GM12878 (cell line): ENCODE results near the gene FABP6. TPM values are rescaled to one million over a fixed set of nuclear protein-coding genes. Genes with fewer than 3 reads are reported as not detected.

Experiments used
- ATAC-seq: fragments of 200-7000 bp; cut with Tn5 transposase; 3 replicates; pipeline ENCODE4 v1.9.1; 2020; ENCODE audit warnings: mild to moderate bottlenecking, moderate library complexity
- BruUV-seq: library from RNA; stranded (reverse); fragments of 400-500 nt; replicated peaks from 2 replicates; lab custom pipeline; 2021; lab: Mats Ljungman, UMichigan
- CTCF ChIA-PET: fragments of 300-600 bp; sonication (Branson Sonifier 250); formaldehyde crosslinking; extraction: SDS; loops from one replicate; lab custom pipeline; 2021; ENCODE audit warnings: inconsistent platforms; lab: Yijun Ruan, JAX
- POLR2A ChIA-PET: fragments of 350-600 bp; formaldehyde crosslinking; extraction: SDS; loops from one replicate; lab custom pipeline; 2021; ENCODE audit warnings: inconsistent platforms; lab: Charles Lee
- RAD21 ChIA-PET: fragments of 300-600 bp; sonication (Branson Sonifier 250); formaldehyde crosslinking; loops from one replicate; lab custom pipeline; 2023; ENCODE audit warnings: antibody characterized with exemption; ENCODE audit not compliant: unreplicated experiment; lab: Charles Lee
- SMC1A ChIA-PET: fragments of 300-600 bp; sonication (Branson Sonifier 250); formaldehyde crosslinking; loops from one replicate; lab custom pipeline; 2023; ENCODE audit not compliant: unreplicated experiment, uncharacterized antibody; lab: Charles Lee
- DNase-seq: peaks from one replicate; pipeline ENCODE4 v3.0.0-alpha.2; 2011; ENCODE audit warnings: low read depth, low spot score
- FAIRE-seq: peaks from 3 replicates; lab custom pipeline; 2011; peaks lifted over from hg19 to GRCh38; lab: Jason Lieb, UNC
- H2AFZ ChIP-seq: 2 replicates; pipeline ENCODE4 v1.6.0; 2011; ENCODE audit warnings: low read depth, low read length, control low read depth; ENCODE audit not compliant: control insufficient read depth
- H3K27ac ChIP-seq: 2 replicates; pipeline ENCODE4 v1.5.1; 2011; ENCODE audit warnings: control low read depth; ENCODE audit not compliant: control insufficient read depth, insufficient read depth
- H3K27me3 ChIP-seq, 2 experiments: replicated peaks in 1 of 2; 2 replicates each; pipeline versions ENCODE4 v1.6.0 to v1.6.1; 2011; ENCODE audit warnings: low read length in 1 of 2; ENCODE audit not compliant: control insufficient read depth in 2 of 2, insufficient read depth in 2 of 2
- H3K36me3 ChIP-seq, 2 experiments: 2 replicates each; pipeline ENCODE4 v1.5.1; 2011; ENCODE audit warnings: low read length in 1 of 2; ENCODE audit not compliant: control insufficient read depth in 2 of 2, insufficient read depth in 2 of 2
- H3K4me1 ChIP-seq: 2 replicates; pipeline ENCODE4 v1.6.1; 2011; ENCODE audit warnings: mild to moderate bottlenecking, low read length, moderate library complexity, mixed read lengths; ENCODE audit not compliant: control insufficient read depth, insufficient read depth
- H3K4me2 ChIP-seq: 2 replicates; pipeline ENCODE4 v1.6.0; 2011; ENCODE audit warnings: control low read depth; ENCODE audit not compliant: control insufficient read depth, insufficient read depth
- H3K4me3 ChIP-seq: fragments of 200-600 bp; sonication (generic); 2 replicates; pipeline ENCODE4 v1.5.1; 2016
- H3K79me2 ChIP-seq: 2 replicates; pipeline ENCODE4 v1.6.0; 2011; ENCODE audit warnings: low read length; ENCODE audit not compliant: control insufficient read depth, insufficient read depth
- H3K9ac ChIP-seq: 2 replicates; pipeline ENCODE4 v1.8.0; 2011; ENCODE audit warnings: low read length, control low read depth, mixed read lengths; ENCODE audit not compliant: control insufficient read depth, insufficient read depth
- H3K9me3 ChIP-seq: replicated peaks from 3 replicates; pipeline ENCODE4 v1.5.1; 2011; ENCODE audit warnings: mild to moderate bottlenecking, low read length; ENCODE audit not compliant: control insufficient read depth, insufficient read depth
- H4K20me1 ChIP-seq: 2 replicates; pipeline ENCODE4 v1.6.0; 2011; ENCODE audit not compliant: control insufficient read depth, insufficient read depth
- BHLHE40 ChIP-seq, 2 experiments: fragments of 450-650 bp in 1 of 2; IDR thresholded peaks; 2 replicates each; pipeline ENCODE4 v1.6.1; 2011 to 2017; ENCODE audit warnings: low read depth in 2 of 2, borderline replicate concordance in 1 of 2, improper control_type of control experiment in 1 of 2, low read length in 1 of 2, mild to moderate bottlenecking in 1 of 2
- CHD1 ChIP-seq: IDR thresholded peaks from 2 replicates; pipeline ENCODE4 v1.6.1; 2012; ENCODE audit warnings: low read depth, low read length, improper control_type of control experiment
- ESRRA ChIP-seq: IDR thresholded peaks from 2 replicates; pipeline ENCODE4 v1.6.1; 2012; ENCODE audit warnings: mild to moderate bottlenecking, low read length, improper control_type of control experiment
- NR2C2 ChIP-seq: IDR thresholded peaks from 2 replicates; pipeline ENCODE4 v1.6.1; 2011; ENCODE audit warnings: borderline replicate concordance, low read depth; ENCODE audit not compliant: control insufficient read depth, insufficient read length
- NR2F1 ChIP-seq: fragments of 450-650 bp; conservative IDR thresholded peaks from 2 replicates; pipeline ENCODE4 v1.6.1; 2017; ENCODE audit warnings: mild to moderate bottlenecking
- PAX8 ChIP-seq: fragments of 450-650 bp; IDR thresholded peaks from 2 replicates; pipeline ENCODE4 v1.6.1; 2017; ENCODE audit warnings: mild to moderate bottlenecking, moderate library complexity
- POU2F2 ChIP-seq: IDR thresholded peaks from 3 replicates; pipeline ENCODE4 v1.6.1; 2011; ENCODE audit warnings: low read depth, mild to moderate bottlenecking, low read length, borderline replicate concordance
- PRDM15 ChIP-seq: fragments of 450-650 bp; formaldehyde crosslinking; IDR thresholded peaks from 2 replicates; pipeline ENCODE4 v1.4.0; 2020; ENCODE audit warnings: mild to moderate bottlenecking, moderate library complexity
- RAD21 ChIP-seq: IDR thresholded peaks from 2 replicates; pipeline ENCODE4 v1.6.1; 2011; ENCODE audit warnings: mild to moderate bottlenecking, low read depth, low read length, moderate library complexity; ENCODE audit not compliant: insufficient read depth
- RB1 ChIP-seq: fragments of 450-650 bp; formaldehyde crosslinking; IDR thresholded peaks from 2 replicates; pipeline ENCODE4 v1.6.1; 2017; ENCODE audit warnings: mild to moderate bottlenecking, borderline replicate concordance
- SMARCA5 ChIP-seq: fragments of 450-650 bp; IDR thresholded peaks from 2 replicates; pipeline ENCODE4 v1.6.1; 2017; ENCODE audit warnings: mild to moderate bottlenecking
- WGBS: methylation state at CpG from one replicate; pipeline ENCODE4 v1.1.6; 2016; ENCODE audit warnings: low lambda C conversion rate; ENCODE audit not compliant: insufficient replicate concordance, insufficient coverage; ENCODE audit errors: missing lambda C conversion rate; 5-methylcytosine and 5-hydroxymethylcytosine counted together
- in situ Hi-C: fragments of 300-500 bp; cut with MboI; formaldehyde crosslinking; loops from 9 replicates; pipeline ENCODE4 v1.14.3; 2018; ENCODE audit warnings: mixed read lengths
- intact Hi-C: fragments of 100-400 bp; cut with micrococcal nuclease; formaldehyde crosslinking; loops from one replicate; pipeline ENCODE4 v1.14.2; 2022; ENCODE audit not compliant: unreplicated experiment
- polyA plus RNA-seq, 11 experiments: library from polyadenylated mRNA; depleted of rRNA in 4 of 11; unstranded in 6 of 11; stranded (reverse) in 5 of 11; fragments of >200 nt; fragmentation: Nextera tagmentation in 4 of 11; fragmentation: Illumina TruSeq in 1 of 11; extraction: Ambion mirVana in 4 of 11; extraction: Trizol in 1 of 11; gene quantifications; 1 replicate in 1 of 11; 2 replicates in 10 of 11; pipeline versions ENCODE4 v1.2.1 to v1.2.3, GENCODE V29; 2011 to 2016; ENCODE audit warnings: inconsistent platforms in 2 of 11, missing spikeins in 2 of 11, low read depth in 1 of 11
- total RNA-seq, 4 experiments: library from RNA; depleted of rRNA in 3 of 4; stranded (reverse); fragments of >200 nt in 3 of 4; fragmentation: Illumina TruSeq in 1 of 4; extraction: Trizol in 1 of 4; gene quantifications; 2 replicates each; pipeline versions ENCODE4 v1.2.1 to v1.2.3, GENCODE V29; 2013 to 2021

Gene FABP6
- total and polyA plus RNA-seq, 10 of the 15 experiments (the other 5 are each of a cell fraction or from before 2014, with no cell fraction given) = 0.66 to 8.1 (median 2.4) TPM

- no peak for TF ChIP-seq PAX8
- no peak for TF ChIP-seq RAD21
- TF ChIP-seq BHLHE40 (IDR thresholded peaks at IDR 0.05; ENCODE audit: borderline replicate concordance in 1 of 2, low read depth in 2 of 2, low read length in 1 of 2) = no peak
Observed at GRCh38 chr5:160209917-160210316, 19.4 kb upstream of the FABP6 start (continued).

GRCh38 chr5:160210606-160211005 is 18.7 kb upstream of the FABP6 start:
- DNase-seq = no peak
- Histone ChIP-seq H3K9me3 (no peaks in the 10 kb centered on the region), H3K9ac (no peak overlapping the region), H3K27ac (no peak overlapping the region), H3K36me3 (no peaks in the 10 kb centered on the region), H3K4me2 (no peak overlapping the region), H4K20me1 (no peaks in the 10 kb centered on the region), H3K27me3 (no peaks in the 10 kb centered on the region), H2AFZ (no peak overlapping the region), H3K4me3 (no peak overlapping the region), H3K79me2 (no peaks in the 10 kb centered on the region), H3K4me1 (no peaks in the 10 kb centered on the region)
- WGBS = 47% methylated on average over 9 of the region's 9 CpGs
- ChIA-PET RAD21 (no interaction called here), SMC1A (interaction anchor here (0.8 to 1.3 kb wide), 3 partner anchors 16 to 135 kb away, joined by 3 to 4 read pairs (median 3); no protein-coding TSS in a partner anchor), CTCF (interaction anchor here (0.8 to 1.9 kb wide), 4 partner anchors 12 to 181 kb away, joined by 3 to 6 read pairs (median 3); no protein-coding TSS in a partner anchor), POLR2A (no interaction called here)
- FAIRE-seq = no peak
- TF ChIP-seq ESRRA (no peak), NR2F1 (no peak), NR2C2 (no peak)
- in situ Hi-C loops (no loop called here), intact Hi-C loops (no loop called here)
- ATAC-seq = no peak
- no TSS peak for BruUV-seq

GRCh38 chr5:160211352-160211751 is 18.0 kb upstream of the FABP6 start:
- no peak for ATAC-seq
- 2% methylated on average over 2 of the region's 2 CpGs for WGBS
- no TSS peak for BruUV-seq
- no peak for FAIRE-seq
- Histone ChIP-seq H4K20me1 (no peaks in the 10 kb centered on the region), H3K4me3 (no peak overlapping the region), H3K36me3 (no peaks in the 10 kb centered on the region), H3K27me3 (no peaks in the 10 kb centered on the region), H2AFZ (no peak overlapping the region), H3K4me2 (no peak overlapping the region), H3K27ac (no peak overlapping the region), H3K9me3 (no peaks in the 10 kb centered on the region), H3K79me2 (no peaks in the 10 kb centered on the region)
- in situ Hi-C loops = no loop called here
- ChIA-PET RAD21 (no interaction called here), SMC1A (interaction anchor here (0.7 to 1.3 kb wide), 4 partner anchors 10 to 134 kb away, joined by 3 to 7 read pairs (median 3); no protein-coding TSS in a partner anchor)
- intact Hi-C loops = no loop called here
- no peak for DNase-seq
- no peak for TF ChIP-seq PAX8
- TF ChIP-seq RB1 = no peak
- TF ChIP-seq PRDM15 = no peak
- TF ChIP-seq CHD1 = no peak
- no peak for TF ChIP-seq POU2F2
- no peak for TF ChIP-seq SMARCA5
- TF ChIP-seq, all 136 proteins: peak for 0
- ChIA-PET POLR2A (no interaction called here), CTCF (interaction anchor here (0.7 to 1.9 kb wide), 4 partner anchors 13 to 139 kb away, joined by 3 to 6 read pairs (median 3); no protein-coding TSS in a partner anchor)
- Histone ChIP-seq H3K9ac (no peak overlapping the region), H3K4me1 (no peaks in the 10 kb centered on the region)
